G401.6 (cell line): ENCODE results near the gene DUOXA2.

Experiments used
- FAIRE-seq: peaks from 2 replicates; lab custom pipeline; 2012; peaks lifted over from hg19 to GRCh38; lab: Jason Lieb, UNC

Gene DUOXA2

GRCh38 chr15:45136378-45136764, 22.2 kb downstream of the DUOXA2 start:
- no peak for FAIRE-seq

GRCh38 chr15:45137703-45138102, 23.6 kb downstream of the DUOXA2 start:
- no peak for FAIRE-seq

GRCh38 chr15:45138814-45139765, 25.0 kb downstream of the DUOXA2 start:
- FAIRE-seq: no peak

GRCh38 chr15:45139770-45140169, 25.6 kb downstream of the DUOXA2 start:
- FAIRE-seq: no peak

- FAIRE-seq: no peak
Measured at GRCh38 chr15:45140557-45141250, 26.6 kb downstream of the DUOXA2 start.

- FAIRE-seq: no peak
Measured at GRCh38 chr15:45141386-45141785, 27.3 kb downstream of the DUOXA2 start.

- no peak for FAIRE-seq
Measured at GRCh38 chr15:45143056-45143455, 28.9 kb downstream of the DUOXA2 start.

- no peak for FAIRE-seq
Measured at GRCh38 chr15:45143946-45144345, 29.8 kb downstream of the DUOXA2 start.

GRCh38 chr15:45144775-45145174, 30.6 kb downstream of the DUOXA2 start:
- no peak for FAIRE-seq

GRCh38 chr15:45146405-45146804, 32.3 kb downstream of the DUOXA2 start:
- FAIRE-seq: no peak

GRCh38 chr15:45147606-45148005, 33.5 kb downstream of the DUOXA2 start:
- no peak for FAIRE-seq

- no peak for FAIRE-seq
Measured at GRCh38 chr15:45148076-45149059, 34.2 kb downstream of the DUOXA2 start.

GRCh38 chr15:45149060-45149459, 34.9 kb downstream of the DUOXA2 start:
- FAIRE-seq: no peak

- no peak for FAIRE-seq
Measured at GRCh38 chr15:45150481-45150880, 36.4 kb downstream of the DUOXA2 start.

- FAIRE-seq: no peak
Measured at GRCh38 chr15:45150997-45151396, 36.9 kb downstream of the DUOXA2 start.

- FAIRE-seq: no peak
Measured at GRCh38 chr15:45151998-45152828, 38.1 kb downstream of the DUOXA2 start.

GRCh38 chr15:45155739-45156138, 41.6 kb downstream of the DUOXA2 start:
- no peak for FAIRE-seq

GRCh38 chr15:45156744-45157455, 42.8 kb downstream of the DUOXA2 start:
- FAIRE-seq: no peak

GRCh38 chr15:45157974-45158373, 43.8 kb downstream of the DUOXA2 start:
- FAIRE-seq: no peak

GRCh38 chr15:45161666-45162065, 47.5 kb downstream of the DUOXA2 start:
- no peak for FAIRE-seq
